K562 (cell line): ENCODE results near the gene ELAVL3. TPM values are rescaled to one million over a fixed set of nuclear protein-coding genes. Genes with fewer than 3 reads are reported as not detected.

Experiments
- E4F1 ChIP-seq: fragments of 250-450 bp; sonication (Bioruptor Pico); IDR thresholded peaks from 2 replicates; pipeline ENCODE4 v1.5.0; 2021; ENCODE audit warnings: mild to moderate bottlenecking, borderline replicate concordance
- FOXA3 ChIP-seq, 2 experiments: fragments of 450-650 bp in 1 of 2; sonication (generic) in 1 of 2; formaldehyde crosslinking; IDR thresholded peaks in 1 of 2; conservative IDR thresholded peaks in 1 of 2; 2 replicates each; pipeline versions ENCODE4 v1.4.0 to v1.8.0; 2020 to 2022; ENCODE audit warnings: mild to moderate bottlenecking in 2 of 2, missing genetic modification reagents in 1 of 2
- HDGF ChIP-seq: fragments of 450-650 bp; IDR thresholded peaks from 2 replicates; pipeline ENCODE4 v1.6.1; 2016
- KLF1 ChIP-seq: fragments of 450-650 bp; IDR thresholded peaks from 2 replicates; pipeline ENCODE4 v1.6.1; 2016; ENCODE audit warnings: missing genetic modification characterization, missing compliant biosample characterization
- PHB ChIP-seq: fragments of 250-450 bp; sonication (Bioruptor Pico); IDR thresholded peaks from 2 replicates; pipeline ENCODE4 v1.5.0; 2021
- PPARD ChIP-seq: fragments of 250-450 bp; sonication (Bioruptor Pico); IDR thresholded peaks from 2 replicates; pipeline ENCODE4 v1.8.0; 2022; ENCODE audit warnings: inconsistent platforms, mild to moderate bottlenecking, moderate library complexity
- RAD21 ChIP-seq, 2 experiments: fragments of 250-450 bp in 1 of 2; fragments of 450-650 bp in 1 of 2; sonication (Bioruptor Pico) in 1 of 2; formaldehyde crosslinking in 1 of 2; IDR thresholded peaks in 1 of 2; conservative IDR thresholded peaks in 1 of 2; 2 replicates each; pipeline versions ENCODE4 v1.4.0 to v1.8.0; 2020 to 2022; ENCODE audit warnings: mild to moderate bottlenecking in 2 of 2, moderate library complexity in 1 of 2
- RCOR1 ChIP-seq, 2 experiments: IDR thresholded peaks; 2 replicates each; pipeline ENCODE4 v1.6.1; 2012; ENCODE audit warnings: low read depth in 2 of 2, low read length in 2 of 2, borderline replicate concordance in 1 of 2, improper control_type of control experiment in 1 of 2
- SETDB1 ChIP-seq: IDR thresholded peaks from one replicate; pipeline ENCODE4 v1.6.1; 2012; ENCODE audit warnings: low read length, control low read depth, inconsistent platforms
- SNAPC5 ChIP-seq: fragments of 250-450 bp; sonication (Bioruptor Pico); IDR thresholded peaks from 2 replicates; pipeline ENCODE4 v1.8.0; 2021; ENCODE audit warnings: moderate library complexity, mild to moderate bottlenecking, inconsistent platforms
- TAF1 ChIP-seq: IDR thresholded peaks from 2 replicates; pipeline ENCODE4 v1.6.1; 2011; ENCODE audit warnings: mild to moderate bottlenecking, low read length, moderate library complexity; ENCODE audit not compliant: insufficient read depth, control insufficient read depth, severe bottlenecking; ENCODE audit errors: extremely low read depth
- polyA plus RNA-seq, 8 experiments: library from polyadenylated mRNA; depleted of rRNA in 4 of 8; stranded (reverse) in 5 of 8; unstranded in 3 of 8; fragments of >200 nt; fragmentation: Nextera tagmentation in 2 of 8; fragmentation: Illumina TruSeq in 1 of 8; extraction: Ambion mirVana in 2 of 8; extraction: Trizol in 1 of 8; gene quantifications; 2 replicates each; pipeline versions ENCODE4 v1.2.1 to v1.2.3, GENCODE V29; 2011 to 2014; ENCODE audit warnings: inconsistent platforms in 1 of 8, missing spikeins in 1 of 8
- total RNA-seq, 7 experiments: library from RNA; depleted of rRNA in 6 of 7; stranded (reverse); fragments of >200 nt in 6 of 7; fragmentation: Illumina TruSeq in 2 of 7; extraction: Trizol in 2 of 7; gene quantifications; 2 replicates each; pipeline versions ENCODE4 v1.2.1 to v1.2.3, GENCODE V29; 2011 to 2021; ENCODE audit warnings: low replicate concordance in 1 of 7
- TF ChIP-seq, protein P1 (sequence below): IDR thresholded peaks from 2 replicates; pipeline ENCODE4 v1.6.1; 2012; ENCODE audit warnings: low read depth, low read length, improper control_type of control experiment, borderline replicate concordance
- TF ChIP-seq, protein P2 (sequence below): sonication (generic); formaldehyde crosslinking; IDR thresholded peaks from 2 replicates; pipeline ENCODE4 v1.8.0; 2023; ENCODE audit warnings: mild to moderate bottlenecking, missing genetic modification reagents
- TF ChIP-seq, protein P3 (sequence below): IDR thresholded peaks from 2 replicates; pipeline ENCODE4 v1.6.1; 2011; ENCODE audit not compliant: insufficient read length; ENCODE audit errors: extremely low read depth
- TF ChIP-seq, protein P4 (sequence below), 2 experiments: fragments of 450-650 bp; IDR thresholded peaks; 2 replicates each; pipeline ENCODE4 v1.6.1; 2018; ENCODE audit warnings: mild to moderate bottlenecking in 2 of 2, low read depth in 1 of 2; ENCODE audit not compliant: partially characterized antibody in 2 of 2

ELAVL3 gene
- total and polyA plus RNA-seq, 9 of the 15 experiments (the other 6 are each of a cell fraction or from before 2014, with no cell fraction given): not detected

DNA sequence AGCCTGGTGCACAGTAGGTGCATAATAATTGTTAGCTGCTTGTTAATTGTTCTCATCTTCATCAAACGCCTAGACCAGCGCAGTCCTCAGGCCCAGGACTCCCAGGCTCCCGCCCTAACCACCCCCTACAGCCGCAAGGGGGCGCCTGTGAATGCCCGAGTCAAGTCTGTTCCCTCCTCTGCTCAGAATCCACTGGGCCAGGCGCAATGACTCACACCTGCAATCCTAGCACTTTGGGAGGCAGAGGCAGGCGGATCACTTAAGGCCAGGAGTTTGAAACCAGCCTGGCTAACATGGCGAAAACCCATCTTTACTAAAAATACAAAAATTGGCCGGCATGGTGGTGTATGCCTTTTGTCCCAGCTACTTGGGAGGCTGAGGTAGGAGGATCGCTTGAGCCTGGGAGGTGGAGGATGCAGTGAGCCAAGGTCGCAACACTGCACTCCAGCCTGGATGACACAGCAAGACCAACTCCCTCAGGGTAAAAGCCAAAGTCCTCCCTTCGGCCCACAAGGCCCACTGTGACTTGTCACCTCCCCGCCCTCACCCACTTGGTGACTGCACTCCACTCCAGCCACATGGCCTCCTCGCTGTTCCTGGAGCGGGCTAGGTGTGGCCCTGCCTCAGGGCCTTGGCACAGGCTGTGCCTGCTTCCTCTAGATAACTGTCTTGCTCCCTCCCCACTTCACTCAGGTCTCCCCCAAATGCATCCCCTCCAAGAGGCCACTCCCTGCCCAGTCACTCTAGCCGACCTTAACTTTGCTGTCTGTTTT lies 15.7 kb upstream of the ELAVL3 start (continued):
- TF ChIP-seq, protein P1, sequence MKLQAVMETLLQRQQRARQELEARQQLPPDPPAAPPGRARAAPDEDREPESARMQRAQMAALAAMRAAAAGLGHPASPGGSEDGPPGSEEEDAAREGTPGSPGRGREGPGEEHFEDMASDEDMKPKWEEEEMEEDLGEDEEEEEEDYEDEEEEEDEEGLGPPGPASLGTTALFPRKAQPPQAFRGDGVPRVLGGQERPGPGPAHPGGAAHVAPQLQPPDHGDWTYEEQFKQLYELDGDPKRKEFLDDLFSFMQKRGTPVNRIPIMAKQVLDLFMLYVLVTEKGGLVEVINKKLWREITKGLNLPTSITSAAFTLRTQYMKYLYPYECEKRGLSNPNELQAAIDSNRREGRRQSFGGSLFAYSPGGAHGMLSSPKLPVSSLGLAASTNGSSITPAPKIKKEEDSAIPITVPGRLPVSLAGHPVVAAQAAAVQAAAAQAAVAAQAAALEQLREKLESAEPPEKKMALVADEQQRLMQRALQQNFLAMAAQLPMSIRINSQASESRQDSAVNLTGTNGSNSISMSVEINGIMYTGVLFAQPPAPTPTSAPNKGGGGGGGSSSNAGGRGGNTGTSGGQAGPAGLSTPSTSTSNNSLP: no peak
- TF ChIP-seq HDGF (peak; percentile 56; the same call in 1 of the 2 replicates), SETDB1 (no peak), E4F1 (CRISPR knock-in tag) (no peak), PPARD (CRISPR knock-in tag) (no peak), RAD21 (CRISPR knock-in tag; conservative IDR thresholded peaks at IDR 0.05 in 1 of 2, IDR thresholded peaks at IDR 0.05 in 1 of 2) (peak; percentile 72 to 88), FOXA3 (CRISPR knock-in tag; conservative IDR thresholded peaks at IDR 0.05 in 1 of 2, IDR thresholded peaks at IDR 0.05 in 1 of 2) (0 out of 4 replicates have a peak, but pooled peaks of 1 of the 2 experiments have one; percentile 46), KLF1 (tag) (no peak), TAF1 (no peak), RCOR1 (IDR thresholded peaks at IDR 0.05; ENCODE audit: borderline replicate concordance in 1 of 2, low read depth in 2 of 2, low read length in 2 of 2) (peak in 1 of 2 experiments; percentile 65; a peak in 2 of 4 replicates), PHB (CRISPR knock-in tag) (no peak), SNAPC5 (CRISPR knock-in tag) (no peak)
- TF ChIP-seq, protein P2, sequence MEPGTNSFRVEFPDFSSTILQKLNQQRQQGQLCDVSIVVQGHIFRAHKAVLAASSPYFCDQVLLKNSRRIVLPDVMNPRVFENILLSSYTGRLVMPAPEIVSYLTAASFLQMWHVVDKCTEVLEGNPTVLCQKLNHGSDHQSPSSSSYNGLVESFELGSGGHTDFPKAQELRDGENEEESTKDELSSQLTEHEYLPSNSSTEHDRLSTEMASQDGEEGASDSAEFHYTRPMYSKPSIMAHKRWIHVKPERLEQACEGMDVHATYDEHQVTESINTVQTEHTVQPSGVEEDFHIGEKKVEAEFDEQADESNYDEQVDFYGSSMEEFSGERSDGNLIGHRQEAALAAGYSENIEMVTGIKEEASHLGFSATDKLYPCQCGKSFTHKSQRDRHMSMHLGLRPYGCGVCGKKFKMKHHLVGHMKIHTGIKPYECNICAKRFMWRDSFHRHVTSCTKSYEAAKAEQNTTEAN (CRISPR knock-in tag): no peak
- TF ChIP-seq, protein P3, sequence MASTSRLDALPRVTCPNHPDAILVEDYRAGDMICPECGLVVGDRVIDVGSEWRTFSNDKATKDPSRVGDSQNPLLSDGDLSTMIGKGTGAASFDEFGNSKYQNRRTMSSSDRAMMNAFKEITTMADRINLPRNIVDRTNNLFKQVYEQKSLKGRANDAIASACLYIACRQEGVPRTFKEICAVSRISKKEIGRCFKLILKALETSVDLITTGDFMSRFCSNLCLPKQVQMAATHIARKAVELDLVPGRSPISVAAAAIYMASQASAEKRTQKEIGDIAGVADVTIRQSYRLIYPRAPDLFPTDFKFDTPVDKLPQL: no peak
- TF ChIP-seq, protein P4, sequence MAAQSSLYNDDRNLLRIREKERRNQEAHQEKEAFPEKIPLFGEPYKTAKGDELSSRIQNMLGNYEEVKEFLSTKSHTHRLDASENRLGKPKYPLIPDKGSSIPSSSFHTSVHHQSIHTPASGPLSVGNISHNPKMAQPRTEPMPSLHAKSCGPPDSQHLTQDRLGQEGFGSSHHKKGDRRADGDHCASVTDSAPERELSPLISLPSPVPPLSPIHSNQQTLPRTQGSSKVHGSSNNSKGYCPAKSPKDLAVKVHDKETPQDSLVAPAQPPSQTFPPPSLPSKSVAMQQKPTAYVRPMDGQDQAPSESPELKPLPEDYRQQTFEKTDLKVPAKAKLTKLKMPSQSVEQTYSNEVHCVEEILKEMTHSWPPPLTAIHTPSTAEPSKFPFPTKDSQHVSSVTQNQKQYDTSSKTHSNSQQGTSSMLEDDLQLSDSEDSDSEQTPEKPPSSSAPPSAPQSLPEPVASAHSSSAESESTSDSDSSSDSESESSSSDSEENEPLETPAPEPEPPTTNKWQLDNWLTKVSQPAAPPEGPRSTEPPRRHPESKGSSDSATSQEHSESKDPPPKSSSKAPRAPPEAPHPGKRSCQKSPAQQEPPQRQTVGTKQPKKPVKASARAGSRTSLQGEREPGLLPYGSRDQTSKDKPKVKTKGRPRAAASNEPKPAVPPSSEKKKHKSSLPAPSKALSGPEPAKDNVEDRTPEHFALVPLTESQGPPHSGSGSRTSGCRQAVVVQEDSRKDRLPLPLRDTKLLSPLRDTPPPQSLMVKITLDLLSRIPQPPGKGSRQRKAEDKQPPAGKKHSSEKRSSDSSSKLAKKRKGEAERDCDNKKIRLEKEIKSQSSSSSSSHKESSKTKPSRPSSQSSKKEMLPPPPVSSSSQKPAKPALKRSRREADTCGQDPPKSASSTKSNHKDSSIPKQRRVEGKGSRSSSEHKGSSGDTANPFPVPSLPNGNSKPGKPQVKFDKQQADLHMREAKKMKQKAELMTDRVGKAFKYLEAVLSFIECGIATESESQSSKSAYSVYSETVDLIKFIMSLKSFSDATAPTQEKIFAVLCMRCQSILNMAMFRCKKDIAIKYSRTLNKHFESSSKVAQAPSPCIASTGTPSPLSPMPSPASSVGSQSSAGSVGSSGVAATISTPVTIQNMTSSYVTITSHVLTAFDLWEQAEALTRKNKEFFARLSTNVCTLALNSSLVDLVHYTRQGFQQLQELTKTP (IDR thresholded peaks at IDR 0.05; ENCODE audit: low read depth in 1 of 2, partially characterized antibody in 2 of 2): no peak
